ENCODE measurements around the gene TH.

DNA sequence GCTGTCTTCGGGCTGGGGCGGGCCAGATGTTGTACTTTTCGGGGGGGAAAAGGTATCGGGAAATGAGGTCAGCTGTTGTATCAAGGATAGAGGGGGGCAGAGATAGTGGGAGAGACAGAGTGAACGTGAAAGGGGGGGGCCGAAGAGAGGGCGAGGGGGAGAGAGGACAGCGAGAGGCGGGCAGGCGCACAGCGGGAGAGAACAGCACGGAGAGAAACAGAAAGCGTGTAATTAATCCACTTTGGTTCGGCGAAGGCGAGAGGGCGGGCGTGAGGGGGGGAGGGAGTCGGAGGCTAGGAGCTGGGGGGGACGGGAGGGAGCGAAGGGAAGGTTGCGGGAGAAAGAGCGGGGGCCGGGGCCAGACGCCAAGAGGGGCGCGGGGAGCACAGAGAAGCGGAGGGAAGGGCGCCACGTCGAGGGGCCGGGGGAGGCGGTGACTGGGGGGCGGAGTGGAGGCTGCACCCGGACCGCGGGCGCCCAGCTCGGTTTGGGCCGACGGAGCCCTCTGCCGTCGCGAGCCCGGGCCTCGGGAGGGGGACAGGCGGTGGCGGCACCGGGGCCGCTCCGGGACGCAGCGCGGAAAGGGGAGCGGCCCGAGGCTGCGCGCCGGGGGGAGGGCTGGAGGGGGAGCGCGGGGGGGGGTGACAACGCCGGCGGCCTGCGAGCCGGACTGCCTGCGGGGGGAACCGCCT lies 33.0 kb downstream of the TH start:
- TF ChIP-seq TEAD4 (IDR thresholded peaks at IDR 0.05; ENCODE audit: low read length) = no peak
- no peak for TF ChIP-seq TEAD4 (CRISPR knock-in tag; IDR thresholded peaks at IDR 0.05; ENCODE audit: borderline replicate concordance)
- no peak for TF ChIP-seq MXI1 (IDR thresholded peaks at IDR 0.05; ENCODE audit: low read depth, low read length)
- no peak for TF ChIP-seq EZH2 (IDR thresholded peaks at IDR 0.05; ENCODE audit: borderline replicate concordance, low read depth, low read length)
- no peak for TF ChIP-seq HNRNPUL1 (IDR thresholded peaks at IDR 0.05; ENCODE audit: low read length)
- TF ChIP-seq, protein P1, sequence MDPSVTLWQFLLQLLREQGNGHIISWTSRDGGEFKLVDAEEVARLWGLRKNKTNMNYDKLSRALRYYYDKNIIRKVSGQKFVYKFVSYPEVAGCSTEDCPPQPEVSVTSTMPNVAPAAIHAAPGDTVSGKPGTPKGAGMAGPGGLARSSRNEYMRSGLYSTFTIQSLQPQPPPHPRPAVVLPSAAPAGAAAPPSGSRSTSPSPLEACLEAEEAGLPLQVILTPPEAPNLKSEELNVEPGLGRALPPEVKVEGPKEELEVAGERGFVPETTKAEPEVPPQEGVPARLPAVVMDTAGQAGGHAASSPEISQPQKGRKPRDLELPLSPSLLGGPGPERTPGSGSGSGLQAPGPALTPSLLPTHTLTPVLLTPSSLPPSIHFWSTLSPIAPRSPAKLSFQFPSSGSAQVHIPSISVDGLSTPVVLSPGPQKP (CRISPR knock-in tag; IDR thresholded peaks at IDR 0.05) = no peak
- TF ChIP-seq NFE2L1 (tag; IDR thresholded peaks at IDR 0.05; ENCODE audit: borderline replicate concordance, low read depth) = no peak
- TF ChIP-seq, protein P2, sequence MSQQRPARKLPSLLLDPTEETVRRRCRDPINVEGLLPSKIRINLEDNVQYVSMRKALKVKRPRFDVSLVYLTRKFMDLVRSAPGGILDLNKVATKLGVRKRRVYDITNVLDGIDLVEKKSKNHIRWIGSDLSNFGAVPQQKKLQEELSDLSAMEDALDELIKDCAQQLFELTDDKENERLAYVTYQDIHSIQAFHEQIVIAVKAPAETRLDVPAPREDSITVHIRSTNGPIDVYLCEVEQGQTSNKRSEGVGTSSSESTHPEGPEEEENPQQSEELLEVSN (IDR thresholded peaks at IDR 0.05; ENCODE audit: borderline replicate concordance in 1 of 2, extremely low read depth in 1 of 2, insufficient read depth in 1 of 2, insufficient read length in 1 of 2, low read depth in 1 of 2, low read length in 1 of 2, poor library complexity in 1 of 2, severe bottlenecking in 1 of 2) = no peak

Data from K562 (cell line).